PC-9 (cell line): ENCODE measurements around the gene ST7. TPM values are rescaled to one million over a fixed set of nuclear protein-coding genes. Genes with fewer than 3 reads are reported as not detected.

Source experiments
- BruUV-seq: library from RNA; stranded (reverse); fragments of 400-500 nt; replicated peaks from 2 replicates; lab custom pipeline; 2021; lab: Mats Ljungman, UMichigan
- CTCF ChIA-PET: fragments of 300-600 bp; sonication (Branson Sonifier 250); formaldehyde crosslinking; loops from one replicate; lab custom pipeline; 2022; ENCODE audit warnings: antibody characterized with exemption; lab: Charles Lee
- POLR2A ChIA-PET: fragments of 300-600 bp; sonication (Branson Sonifier 250); formaldehyde crosslinking; loops from one replicate; lab custom pipeline; 2022; ENCODE audit warnings: antibody characterized with exemption; ENCODE audit not compliant: unreplicated experiment; lab: Charles Lee
- DNase-seq, 2 experiments: peaks; one replicate each; pipeline versions ENCODE4 v3.0.0 to v3.0.0-alpha.2; 2015 to 2022; ENCODE audit warnings: mixed read lengths in 1 of 2
- H2AFZ ChIP-seq: fragments of 200-600 bp; sonication (generic); 2 replicates; pipeline ENCODE4 v1.8.1; 2017; ENCODE audit warnings: antibody characterized with exemption
- H3F3A ChIP-seq: fragments of 200-600 bp; sonication (generic); 2 replicates; pipeline ENCODE4 v1.8.1; 2017; ENCODE audit warnings: antibody characterized with exemption, mild to moderate bottlenecking, low read depth; ENCODE audit not compliant: insufficient read depth
- H3K27ac ChIP-seq: fragments of 200-600 bp; sonication (generic); 2 replicates; pipeline ENCODE4 v1.6.1; 2016; ENCODE audit warnings: mixed run types
- H3K27me3 ChIP-seq: fragments of 200-600 bp; sonication (generic); 2 replicates; pipeline ENCODE4 v1.6.1; 2016; ENCODE audit warnings: low read depth, mixed run types; ENCODE audit not compliant: insufficient read depth
- H3K36me3 ChIP-seq: fragments of 200-600 bp; sonication (generic); 2 replicates; pipeline ENCODE4 v1.6.1; 2016; ENCODE audit warnings: low read depth, mixed run types
- H3K4me1 ChIP-seq: fragments of 200-600 bp; sonication (generic); replicated peaks from 2 replicates; pipeline ENCODE4 v1.6.1; 2016; ENCODE audit warnings: mixed run types; ENCODE audit not compliant: insufficient read depth
- H3K4me2 ChIP-seq: fragments of 200-600 bp; sonication (generic); 2 replicates; pipeline ENCODE4 v1.6.1; 2017; ENCODE audit warnings: mixed run types
- H3K4me3 ChIP-seq: fragments of 200-600 bp; sonication (generic); 2 replicates; pipeline ENCODE4 v1.6.1; 2016; ENCODE audit warnings: mixed run types
- H3K79me2 ChIP-seq: fragments of 200-600 bp; sonication (generic); 2 replicates; pipeline ENCODE4 v1.6.1; 2017; ENCODE audit warnings: low read depth, mixed run types
- H3K9me2 ChIP-seq: fragments of 200-600 bp; sonication (generic); 2 replicates; pipeline ENCODE4 v1.8.1; 2017; ENCODE audit warnings: mild to moderate bottlenecking; ENCODE audit not compliant: insufficient read depth
- H3K9me3 ChIP-seq: fragments of 200-600 bp; sonication (generic); 2 replicates; pipeline ENCODE4 v1.8.1; 2016; ENCODE audit warnings: low read depth; ENCODE audit not compliant: insufficient read depth
- H4K20me1 ChIP-seq: fragments of 200-600 bp; sonication (generic); 2 replicates; pipeline ENCODE4 v1.8.1; 2017; ENCODE audit not compliant: insufficient read depth
- EZH2 ChIP-seq: fragments of 200-600 bp; sonication (generic); IDR thresholded peaks from 2 replicates; pipeline ENCODE4 v1.8.0; 2017; ENCODE audit warnings: antibody characterized with exemption, low read depth
- intact Hi-C: fragments of 100-400 bp; cut with micrococcal nuclease; formaldehyde crosslinking; loops from one replicate; pipeline ENCODE4 v1.10.0; 2022; ENCODE audit not compliant: unreplicated experiment
- total RNA-seq: library from RNA; stranded (reverse); gene quantifications from 2 replicates; pipeline ENCODE4 v1.2.3, GENCODE V29; 2021
- TF ChIP-seq, protein P1 (sequence below): fragments of 200-600 bp; sonication (generic); conservative IDR thresholded peaks from 2 replicates; pipeline ENCODE4 v1.6.1; 2017; ENCODE audit warnings: mixed run types, antibody characterized with exemption, mild to moderate bottlenecking, moderate library complexity

Gene ST7
- total RNA-seq, 1 experiment from 2014 or later: 25.8 TPM

DNA sequence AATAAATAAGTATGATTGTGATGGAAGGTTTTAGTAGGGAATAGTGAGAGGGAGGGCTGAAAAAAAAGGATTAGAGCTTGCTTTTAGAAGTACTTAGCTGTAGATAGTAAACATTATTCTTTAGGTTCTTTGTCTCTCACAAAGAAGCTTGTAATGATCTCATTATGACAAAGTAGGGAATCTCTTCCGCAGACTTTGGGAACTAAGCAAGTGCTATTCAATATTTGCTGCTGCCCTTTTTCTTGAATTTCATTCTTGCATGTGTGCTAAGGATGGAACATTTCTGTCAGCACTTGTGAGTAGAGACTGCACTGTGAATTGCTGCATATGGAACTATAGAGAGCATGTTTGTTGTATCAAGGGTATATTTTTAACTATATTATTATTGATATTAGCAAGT lies 173.4 kb downstream of the ST7 start:
- BruUV-seq: no TSS peak
- H3K4me1 ChIP-seq: peaks cover 22% of the 10 kb centered on the region
- intact Hi-C loops: loop anchor here (1.0 to 10.0 kb wide), 3 partner anchors 138 to 952 kb away; no protein-coding TSS in a partner anchor
- no peaks in the 10 kb centered on the region for H3K9me2 ChIP-seq
- no peaks in the 10 kb centered on the region for H4K20me1 ChIP-seq
- no peak for DNase-seq
- CTCF ChIA-PET: interaction anchor here (1.0 to 1.5 kb wide), 3 partner anchors 16 to 140 kb away, joined by 3 to 6 read pairs (median 5); no protein-coding TSS in a partner anchor
- H3K36me3 ChIP-seq: no peaks in the 10 kb centered on the region
- H3K27ac ChIP-seq: no peak overlapping the region
- H2AFZ ChIP-seq: no peak overlapping the region
- no peaks in the 10 kb centered on the region for H3K79me2 ChIP-seq
- no peak for TF ChIP-seq EZH2
- TF ChIP-seq, protein P1, sequence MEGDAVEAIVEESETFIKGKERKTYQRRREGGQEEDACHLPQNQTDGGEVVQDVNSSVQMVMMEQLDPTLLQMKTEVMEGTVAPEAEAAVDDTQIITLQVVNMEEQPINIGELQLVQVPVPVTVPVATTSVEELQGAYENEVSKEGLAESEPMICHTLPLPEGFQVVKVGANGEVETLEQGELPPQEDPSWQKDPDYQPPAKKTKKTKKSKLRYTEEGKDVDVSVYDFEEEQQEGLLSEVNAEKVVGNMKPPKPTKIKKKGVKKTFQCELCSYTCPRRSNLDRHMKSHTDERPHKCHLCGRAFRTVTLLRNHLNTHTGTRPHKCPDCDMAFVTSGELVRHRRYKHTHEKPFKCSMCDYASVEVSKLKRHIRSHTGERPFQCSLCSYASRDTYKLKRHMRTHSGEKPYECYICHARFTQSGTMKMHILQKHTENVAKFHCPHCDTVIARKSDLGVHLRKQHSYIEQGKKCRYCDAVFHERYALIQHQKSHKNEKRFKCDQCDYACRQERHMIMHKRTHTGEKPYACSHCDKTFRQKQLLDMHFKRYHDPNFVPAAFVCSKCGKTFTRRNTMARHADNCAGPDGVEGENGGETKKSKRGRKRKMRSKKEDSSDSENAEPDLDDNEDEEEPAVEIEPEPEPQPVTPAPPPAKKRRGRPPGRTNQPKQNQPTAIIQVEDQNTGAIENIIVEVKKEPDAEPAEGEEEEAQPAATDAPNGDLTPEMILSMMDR: no peak
- no peaks in the 10 kb centered on the region for H3K9me3 ChIP-seq
- H3K4me3 ChIP-seq: no peak overlapping the region
- peaks cover 20% of the 10 kb centered on the region for H3F3A ChIP-seq
- H3K27me3 ChIP-seq: no peaks in the 10 kb centered on the region
- no peak overlapping the region for H3K4me2 ChIP-seq
- POLR2A ChIA-PET: no interaction called here

DNA sequence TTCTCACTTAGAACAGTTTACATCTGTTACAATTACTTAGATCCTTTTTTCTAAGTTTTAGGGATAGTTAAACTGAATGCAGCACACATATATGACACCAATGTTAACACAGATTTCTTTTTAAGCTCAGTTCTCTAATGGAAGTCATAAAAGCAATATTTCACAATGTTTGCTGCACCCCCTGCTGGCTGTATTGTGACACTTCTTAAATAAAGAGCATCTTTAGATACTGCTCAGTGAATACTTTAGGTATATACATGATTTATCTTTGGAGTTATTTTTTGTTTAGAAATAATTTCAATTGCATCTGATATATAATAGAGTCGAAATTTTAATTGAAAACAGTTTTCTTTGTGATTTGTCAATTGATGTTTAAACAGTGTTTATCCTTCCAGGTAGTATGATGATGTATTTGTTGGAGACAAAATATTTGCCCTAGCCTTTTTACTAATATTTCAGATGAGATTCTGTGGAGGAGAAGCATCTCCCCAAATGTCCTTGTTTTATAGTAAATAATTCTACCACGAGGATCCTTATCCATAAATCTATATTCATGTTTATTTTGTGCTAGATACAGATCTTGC lies 174.4 kb downstream of the ST7 start:
- no peaks in the 10 kb centered on the region for H3K9me2 ChIP-seq
- H2AFZ ChIP-seq: no peak overlapping the region
- H3K4me2 ChIP-seq: no peak overlapping the region
- no peaks in the 10 kb centered on the region for H3K27me3 ChIP-seq
- ChIA-PET CTCF (interaction anchor here (0.6 to 1.5 kb wide), 6 partner anchors 139 to 1068 kb away, joined by 3 to 6 read pairs (median 4); no protein-coding TSS in a partner anchor), POLR2A (interaction anchor here (0.6 to 0.7 kb wide), 3 partner anchors 266 to 1635 kb away, joined by 3 to 5 read pairs (median 3); no protein-coding TSS in a partner anchor)
- BruUV-seq: no TSS peak
- H3K9me3 ChIP-seq: no peaks in the 10 kb centered on the region
- no peaks in the 10 kb centered on the region for H3K79me2 ChIP-seq
- no peak for TF ChIP-seq EZH2
- TF ChIP-seq, protein P1: peak; percentile 83
- intact Hi-C loops: loop anchor here (1.0 to 10.0 kb wide), 3 partner anchors 139 to 953 kb away; no protein-coding TSS in a partner anchor
- no peaks in the 10 kb centered on the region for H3K36me3 ChIP-seq
- H3K4me1 ChIP-seq: peaks cover 32% of the 10 kb centered on the region
- H3K4me3 ChIP-seq: no peak overlapping the region
- H3K27ac ChIP-seq: no peak overlapping the region
- no peaks in the 10 kb centered on the region for H4K20me1 ChIP-seq
- peak; percentile 18 to 49 for DNase-seq
- peaks cover 30% of the 10 kb centered on the region for H3F3A ChIP-seq

DNA sequence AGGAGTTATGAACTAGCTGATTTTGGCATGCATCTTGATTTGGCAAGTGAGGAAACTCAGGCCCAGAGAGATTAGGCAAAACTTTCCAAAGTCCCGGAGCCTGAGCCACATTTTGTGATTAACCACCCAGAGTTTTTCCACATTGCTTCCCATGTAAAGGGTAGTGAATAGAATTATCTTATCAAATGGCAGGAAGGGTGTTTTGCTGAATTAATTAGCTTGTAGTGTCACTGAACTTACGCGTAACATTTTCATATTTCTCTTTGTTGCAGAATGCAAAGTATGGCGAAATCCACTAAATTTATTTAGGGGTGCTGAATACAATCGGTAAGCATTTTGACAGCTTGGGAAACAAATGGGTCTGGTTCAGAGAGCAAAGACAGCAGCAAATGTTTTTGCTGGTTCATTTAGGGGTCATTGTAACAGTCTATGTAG lies 176.2 kb downstream of the ST7 start:
- H3K9me3 ChIP-seq: 0 out of 2 replicates have a peak, but pooled peaks cover 3% of the 10 kb centered on the region
- H3K4me1 ChIP-seq: peaks cover 32% of the 10 kb centered on the region
- H3K79me2 ChIP-seq: no peaks in the 10 kb centered on the region
- H3K4me2 ChIP-seq: no peak overlapping the region
- peaks cover 32% of the 10 kb centered on the region for H3F3A ChIP-seq
- ChIA-PET CTCF (no interaction called here), POLR2A (no interaction called here)
- no peaks in the 10 kb centered on the region for H3K9me2 ChIP-seq
- DNase-seq: no peak
- no peaks in the 10 kb centered on the region for H3K27me3 ChIP-seq
- H4K20me1 ChIP-seq: no peaks in the 10 kb centered on the region
- BruUV-seq: no TSS peak
- intact Hi-C loops: loop anchor here (10.0 kb wide), 2 partner anchors 325 to 955 kb away; no protein-coding TSS in a partner anchor
- H2AFZ ChIP-seq: no peak overlapping the region
- no peaks in the 10 kb centered on the region for H3K36me3 ChIP-seq
- TF ChIP-seq EZH2: no peak
- TF ChIP-seq, protein P1: no peak
- H3K27ac ChIP-seq: no peak overlapping the region
- H3K4me3 ChIP-seq: no peak overlapping the region
